PC-9 (cell line): ENCODE results near the gene STUM. TPM values are rescaled to one million over a fixed set of nuclear protein-coding genes. Genes with fewer than 3 reads are reported as not detected.

Experiments used
- BruUV-seq: library from RNA; stranded (reverse); fragments of 400-500 nt; replicated peaks from 2 replicates; lab custom pipeline; 2021; lab: Mats Ljungman, UMichigan
- CTCF ChIA-PET: fragments of 300-600 bp; sonication (Branson Sonifier 250); formaldehyde crosslinking; loops from one replicate; lab custom pipeline; 2022; ENCODE audit warnings: antibody characterized with exemption; lab: Charles Lee
- POLR2A ChIA-PET: fragments of 300-600 bp; sonication (Branson Sonifier 250); formaldehyde crosslinking; loops from one replicate; lab custom pipeline; 2022; ENCODE audit warnings: antibody characterized with exemption; ENCODE audit not compliant: unreplicated experiment; lab: Charles Lee
- DNase-seq, 2 experiments: peaks; one replicate each; pipeline versions ENCODE4 v3.0.0 to v3.0.0-alpha.2; 2015 to 2022; ENCODE audit warnings: mixed read lengths in 1 of 2
- H2AFZ ChIP-seq: fragments of 200-600 bp; sonication (generic); 2 replicates; pipeline ENCODE4 v1.8.1; 2017; ENCODE audit warnings: antibody characterized with exemption
- H3F3A ChIP-seq: fragments of 200-600 bp; sonication (generic); 2 replicates; pipeline ENCODE4 v1.8.1; 2017; ENCODE audit warnings: antibody characterized with exemption, mild to moderate bottlenecking, low read depth; ENCODE audit not compliant: insufficient read depth
- H3K27ac ChIP-seq: fragments of 200-600 bp; sonication (generic); 2 replicates; pipeline ENCODE4 v1.6.1; 2016; ENCODE audit warnings: mixed run types
- H3K27me3 ChIP-seq: fragments of 200-600 bp; sonication (generic); 2 replicates; pipeline ENCODE4 v1.6.1; 2016; ENCODE audit warnings: low read depth, mixed run types; ENCODE audit not compliant: insufficient read depth
- H3K36me3 ChIP-seq: fragments of 200-600 bp; sonication (generic); 2 replicates; pipeline ENCODE4 v1.6.1; 2016; ENCODE audit warnings: low read depth, mixed run types
- H3K4me1 ChIP-seq: fragments of 200-600 bp; sonication (generic); replicated peaks from 2 replicates; pipeline ENCODE4 v1.6.1; 2016; ENCODE audit warnings: mixed run types; ENCODE audit not compliant: insufficient read depth
- H3K4me2 ChIP-seq: fragments of 200-600 bp; sonication (generic); 2 replicates; pipeline ENCODE4 v1.6.1; 2017; ENCODE audit warnings: mixed run types
- H3K4me3 ChIP-seq: fragments of 200-600 bp; sonication (generic); 2 replicates; pipeline ENCODE4 v1.6.1; 2016; ENCODE audit warnings: mixed run types
- H3K79me2 ChIP-seq: fragments of 200-600 bp; sonication (generic); 2 replicates; pipeline ENCODE4 v1.6.1; 2017; ENCODE audit warnings: low read depth, mixed run types
- H3K9me2 ChIP-seq: fragments of 200-600 bp; sonication (generic); 2 replicates; pipeline ENCODE4 v1.8.1; 2017; ENCODE audit warnings: mild to moderate bottlenecking; ENCODE audit not compliant: insufficient read depth
- H3K9me3 ChIP-seq: fragments of 200-600 bp; sonication (generic); 2 replicates; pipeline ENCODE4 v1.8.1; 2016; ENCODE audit warnings: low read depth; ENCODE audit not compliant: insufficient read depth
- H4K20me1 ChIP-seq: fragments of 200-600 bp; sonication (generic); 2 replicates; pipeline ENCODE4 v1.8.1; 2017; ENCODE audit not compliant: insufficient read depth
- EZH2 ChIP-seq: fragments of 200-600 bp; sonication (generic); IDR thresholded peaks from 2 replicates; pipeline ENCODE4 v1.8.0; 2017; ENCODE audit warnings: antibody characterized with exemption, low read depth
- intact Hi-C: fragments of 100-400 bp; cut with micrococcal nuclease; formaldehyde crosslinking; loops from one replicate; pipeline ENCODE4 v1.10.0; 2022; ENCODE audit not compliant: unreplicated experiment
- total RNA-seq: library from RNA; stranded (reverse); gene quantifications from 2 replicates; pipeline ENCODE4 v1.2.3, GENCODE V29; 2021
- TF ChIP-seq, protein P1 (sequence below): fragments of 200-600 bp; sonication (generic); conservative IDR thresholded peaks from 2 replicates; pipeline ENCODE4 v1.6.1; 2017; ENCODE audit warnings: mixed run types, antibody characterized with exemption, mild to moderate bottlenecking, moderate library complexity

The STUM gene
- total RNA-seq, 1 experiment from 2014 or later = not detected

DNA sequence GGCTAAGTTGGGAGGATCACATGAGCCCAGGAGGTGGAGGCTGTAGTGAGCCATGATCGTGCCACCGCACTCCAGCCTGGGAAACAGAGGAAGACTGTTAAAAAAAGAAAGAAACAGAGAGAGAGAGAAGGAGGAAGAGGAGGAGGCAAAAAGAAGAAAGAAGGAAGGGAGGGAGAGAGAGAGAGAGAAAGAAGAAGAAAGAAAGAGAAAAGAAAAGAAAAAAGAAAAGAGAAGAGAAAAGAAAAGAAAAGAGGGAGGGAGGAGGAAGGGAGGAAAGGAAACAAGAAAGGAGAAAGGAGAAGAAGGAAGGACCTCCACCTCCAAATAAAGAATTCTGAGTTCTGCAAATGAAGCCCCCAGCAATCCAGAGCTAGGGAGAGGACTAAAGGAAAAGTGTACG lies 82.0 kb downstream of the STUM start:
- H3K9me3 ChIP-seq = no peaks in the 10 kb centered on the region
- ChIA-PET POLR2A (no interaction called here), CTCF (no interaction called here)
- H3K27ac ChIP-seq = no peak overlapping the region
- no peak overlapping the region for H3K4me3 ChIP-seq
- no peak overlapping the region for H2AFZ ChIP-seq
- intact Hi-C loops = no loop called here
- TF ChIP-seq, protein P1, sequence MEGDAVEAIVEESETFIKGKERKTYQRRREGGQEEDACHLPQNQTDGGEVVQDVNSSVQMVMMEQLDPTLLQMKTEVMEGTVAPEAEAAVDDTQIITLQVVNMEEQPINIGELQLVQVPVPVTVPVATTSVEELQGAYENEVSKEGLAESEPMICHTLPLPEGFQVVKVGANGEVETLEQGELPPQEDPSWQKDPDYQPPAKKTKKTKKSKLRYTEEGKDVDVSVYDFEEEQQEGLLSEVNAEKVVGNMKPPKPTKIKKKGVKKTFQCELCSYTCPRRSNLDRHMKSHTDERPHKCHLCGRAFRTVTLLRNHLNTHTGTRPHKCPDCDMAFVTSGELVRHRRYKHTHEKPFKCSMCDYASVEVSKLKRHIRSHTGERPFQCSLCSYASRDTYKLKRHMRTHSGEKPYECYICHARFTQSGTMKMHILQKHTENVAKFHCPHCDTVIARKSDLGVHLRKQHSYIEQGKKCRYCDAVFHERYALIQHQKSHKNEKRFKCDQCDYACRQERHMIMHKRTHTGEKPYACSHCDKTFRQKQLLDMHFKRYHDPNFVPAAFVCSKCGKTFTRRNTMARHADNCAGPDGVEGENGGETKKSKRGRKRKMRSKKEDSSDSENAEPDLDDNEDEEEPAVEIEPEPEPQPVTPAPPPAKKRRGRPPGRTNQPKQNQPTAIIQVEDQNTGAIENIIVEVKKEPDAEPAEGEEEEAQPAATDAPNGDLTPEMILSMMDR = no peak
- no peak for TF ChIP-seq EZH2
- H3K79me2 ChIP-seq = no peaks in the 10 kb centered on the region
- H3K9me2 ChIP-seq = no peaks in the 10 kb centered on the region
- H3K4me2 ChIP-seq = no peak overlapping the region
- H3K27me3 ChIP-seq = no peaks in the 10 kb centered on the region
- peaks cover 7% of the 10 kb centered on the region for H3F3A ChIP-seq
- H3K4me1 ChIP-seq = peaks cover 15% of the 10 kb centered on the region
- DNase-seq = no peak
- H4K20me1 ChIP-seq = no peaks in the 10 kb centered on the region
- BruUV-seq = no TSS peak
- no peaks in the 10 kb centered on the region for H3K36me3 ChIP-seq

GRCh38 chr1:226631229-226632000 lies 82.9 kb downstream of the STUM start:
- CTCF ChIA-PET = no interaction called here
- DNase-seq = no peak
- no peak for TF ChIP-seq EZH2
- no peak overlapping the region for H2AFZ ChIP-seq
- no peaks in the 10 kb centered on the region for H3K9me3 ChIP-seq
- peaks cover 5% of the 10 kb centered on the region for H3F3A ChIP-seq
- H3K27ac ChIP-seq = no peak overlapping the region
- no TSS peak for BruUV-seq
- no peaks in the 10 kb centered on the region for H3K36me3 ChIP-seq
- intact Hi-C loops = no loop called here
- H3K79me2 ChIP-seq = no peaks in the 10 kb centered on the region
- POLR2A ChIA-PET = interaction anchor here (0.5 kb wide), 1 partner anchor 1295 kb away, joined by 4 read pairs; no protein-coding TSS in a partner anchor
- no peaks in the 10 kb centered on the region for H4K20me1 ChIP-seq
- H3K27me3 ChIP-seq = no peaks in the 10 kb centered on the region
- peaks cover 22% of the 10 kb centered on the region for H3K4me1 ChIP-seq
- no peak overlapping the region for H3K4me2 ChIP-seq
- H3K4me3 ChIP-seq = no peak overlapping the region
- no peaks in the 10 kb centered on the region for H3K9me2 ChIP-seq

DNA sequence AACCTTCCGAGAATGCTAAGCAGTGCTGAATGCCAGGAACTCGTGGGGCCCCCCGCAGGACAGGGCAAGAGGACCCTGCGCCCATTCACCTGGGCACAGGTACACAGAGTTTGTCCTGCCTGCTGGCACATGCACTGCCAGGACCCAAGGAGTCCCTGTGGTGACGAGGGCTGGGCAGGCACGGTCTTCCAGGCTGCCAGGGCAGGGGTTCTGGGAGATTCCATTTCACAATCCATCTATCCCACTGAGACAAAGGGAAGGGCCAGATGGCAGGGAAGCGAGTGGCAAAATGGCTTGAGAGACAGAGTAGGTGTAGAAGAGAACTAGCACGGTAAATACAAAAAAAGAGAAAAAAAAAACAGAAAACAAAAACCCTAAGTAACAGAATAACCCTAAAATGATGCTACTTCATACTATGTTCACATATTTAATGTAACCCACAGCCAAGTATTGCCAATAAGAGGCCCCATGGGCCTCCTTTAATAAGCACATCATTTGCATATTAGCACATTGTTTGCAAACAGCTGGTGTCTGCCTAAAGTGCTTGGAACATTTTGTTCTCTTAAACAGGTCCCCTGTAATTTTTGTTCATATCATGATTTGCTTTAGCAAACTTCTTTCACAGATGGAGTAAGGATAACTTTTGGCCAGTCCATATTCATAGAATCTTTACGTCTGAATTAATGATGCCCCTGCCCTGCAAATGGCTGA lies 83.8 kb downstream of the STUM start:
- no TSS peak for BruUV-seq
- CTCF ChIA-PET = no interaction called here
- Histone ChIP-seq H3K27ac (no peak overlapping the region), H3K4me1 (peaks cover 22% of the 10 kb centered on the region), H3K79me2 (no peaks in the 10 kb centered on the region), H4K20me1 (no peaks in the 10 kb centered on the region), H3K9me3 (no peaks in the 10 kb centered on the region), H3K9me2 (no peaks in the 10 kb centered on the region), H3K27me3 (no peaks in the 10 kb centered on the region), H2AFZ (no peak overlapping the region), H3F3A (peaks cover 5% of the 10 kb centered on the region), H3K36me3 (no peaks in the 10 kb centered on the region), H3K4me2 (no peak overlapping the region), H3K4me3 (no peak overlapping the region)
- TF ChIP-seq, protein P1 = no peak
- TF ChIP-seq EZH2 = no peak
- POLR2A ChIA-PET = no interaction called here
- DNase-seq = no peak
- intact Hi-C loops = no loop called here
